GM21737 (cell line): Measurements from ENCODE around the gene RNF19B.

Source experiments
- ATAC-seq: cut with Tn5 transposase; IDR thresholded peaks from one replicate; pipeline ENCODE4 v1.9.1; 2021; ENCODE audit warnings: mild to moderate bottlenecking, moderate library complexity; ENCODE audit not compliant: unreplicated experiment

Gene RNF19B

GRCh38 chr1:32903991-32904785, 60.4 kb downstream of the RNF19B start:
- no peak for ATAC-seq

DNA sequence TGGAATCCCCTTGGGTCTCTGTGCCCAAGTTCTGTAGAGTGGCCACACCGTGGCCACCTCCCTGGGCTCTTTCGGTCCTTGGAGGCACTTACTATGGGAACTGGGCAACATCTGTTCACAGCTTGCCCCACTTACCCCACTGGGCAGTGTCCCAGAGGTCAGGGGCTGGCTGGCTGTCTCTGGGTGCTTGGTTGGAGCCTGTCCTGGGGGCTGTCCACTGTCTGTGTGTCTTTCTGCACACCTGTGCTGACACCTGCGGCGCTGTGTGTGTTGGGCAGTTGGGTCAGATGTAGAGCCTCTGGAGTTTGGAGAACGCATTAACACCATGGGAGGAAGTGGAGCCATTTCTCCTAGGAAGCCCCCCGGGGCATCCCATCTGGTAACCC, 62.1 kb downstream of the RNF19B start:
- ATAC-seq = no peak

- ATAC-seq = no peak
Measured at GRCh38 chr1:32901823-32902534, 62.6 kb downstream of the RNF19B start.

GRCh38 chr1:32900956-32901822, 63.4 kb downstream of the RNF19B start, which contains the start of gene TMEM54:
Gene TMEM54, minus strand, starts transcription at chr1:32901389. Its CDS starts 151 bp downstream, at chr1:32901238.
- ATAC-seq = no peak

DNA sequence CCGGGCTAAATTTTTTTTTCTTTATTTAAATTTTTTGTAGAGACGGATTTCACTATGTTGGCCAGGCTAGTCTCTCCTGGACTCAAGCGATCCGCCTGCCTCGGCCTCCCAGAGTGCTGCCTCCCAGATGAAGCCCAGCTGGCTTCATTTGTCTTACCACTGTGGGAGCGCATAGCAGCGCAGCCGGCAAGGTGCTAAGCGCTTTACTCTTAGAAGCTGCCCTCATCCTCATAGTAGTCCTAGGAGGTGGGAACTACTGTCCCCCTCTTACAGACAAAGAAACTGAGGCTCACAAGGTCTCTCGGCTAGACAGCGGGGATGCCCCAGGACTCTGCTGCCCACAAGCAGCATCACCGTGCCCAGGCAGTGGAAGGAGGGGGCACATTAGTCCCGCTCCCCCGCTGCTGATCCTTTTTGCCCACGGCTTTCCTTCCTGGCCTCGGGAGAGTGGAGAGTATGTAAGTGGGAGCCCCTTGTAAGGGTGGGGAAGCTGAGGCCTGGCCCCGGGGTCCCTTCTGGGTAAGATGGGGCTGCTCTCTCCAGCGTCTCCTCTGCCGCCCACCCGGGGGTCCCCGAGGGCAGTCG, 64.1 kb downstream of the RNF19B start:
- no peak for ATAC-seq

GRCh38 chr1:32899586-32900296, 64.9 kb downstream of the RNF19B start:
- ATAC-seq = no peak

DNA sequence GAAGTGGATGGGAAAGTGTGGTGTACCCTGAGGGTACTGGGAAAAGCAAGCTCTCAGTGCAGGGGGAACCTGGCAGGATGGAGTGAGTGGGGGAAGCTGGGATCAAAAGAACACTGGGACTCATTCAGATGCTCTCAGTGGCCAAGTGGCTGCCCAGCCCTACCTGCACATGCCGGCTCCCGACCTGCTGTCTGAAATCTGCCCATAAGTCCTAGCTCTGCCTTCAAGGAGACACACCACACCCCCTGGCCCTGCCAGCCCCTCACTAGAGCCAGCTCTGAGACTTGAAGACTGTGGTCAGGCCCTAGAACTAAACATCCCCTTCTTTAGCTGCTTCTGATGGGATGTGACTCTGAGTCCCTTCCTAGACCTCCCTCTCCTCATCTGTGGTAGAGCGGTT, 65.7 kb downstream of the RNF19B start:
- ATAC-seq = no peak

GRCh38 chr1:32898056-32898455, 66.6 kb downstream of the RNF19B start:
- ATAC-seq = no peak

GRCh38 chr1:32897082-32898049, 67.2 kb downstream of the RNF19B start:
- no peak for ATAC-seq

- ATAC-seq = no peak
Measured at GRCh38 chr1:32896451-32896850, 68.2 kb downstream of the RNF19B start.

- ATAC-seq = no peak
Measured at GRCh38 chr1:32895325-32896215, 69.0 kb downstream of the RNF19B start.

DNA sequence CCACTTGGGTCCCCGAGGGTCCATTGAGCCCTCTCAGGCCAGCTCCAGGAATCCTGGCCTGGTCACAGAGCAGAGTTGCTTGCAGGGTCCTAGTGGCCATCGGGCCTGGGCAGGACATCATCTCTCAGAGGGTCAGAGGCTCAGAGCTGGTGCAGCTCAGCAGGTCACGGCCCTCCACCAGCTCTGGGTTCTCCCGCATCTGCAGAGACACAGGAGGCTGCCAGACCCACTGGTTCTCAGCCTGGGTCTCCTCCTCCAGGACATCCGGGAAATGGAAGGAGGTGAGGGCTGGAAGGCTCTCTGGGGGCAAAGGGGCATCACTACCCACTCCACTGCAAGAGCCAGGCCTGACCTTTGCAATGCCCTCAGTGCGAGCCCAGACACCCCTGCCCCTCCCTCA, 69.9 kb downstream of the RNF19B start:
- no peak for ATAC-seq

DNA sequence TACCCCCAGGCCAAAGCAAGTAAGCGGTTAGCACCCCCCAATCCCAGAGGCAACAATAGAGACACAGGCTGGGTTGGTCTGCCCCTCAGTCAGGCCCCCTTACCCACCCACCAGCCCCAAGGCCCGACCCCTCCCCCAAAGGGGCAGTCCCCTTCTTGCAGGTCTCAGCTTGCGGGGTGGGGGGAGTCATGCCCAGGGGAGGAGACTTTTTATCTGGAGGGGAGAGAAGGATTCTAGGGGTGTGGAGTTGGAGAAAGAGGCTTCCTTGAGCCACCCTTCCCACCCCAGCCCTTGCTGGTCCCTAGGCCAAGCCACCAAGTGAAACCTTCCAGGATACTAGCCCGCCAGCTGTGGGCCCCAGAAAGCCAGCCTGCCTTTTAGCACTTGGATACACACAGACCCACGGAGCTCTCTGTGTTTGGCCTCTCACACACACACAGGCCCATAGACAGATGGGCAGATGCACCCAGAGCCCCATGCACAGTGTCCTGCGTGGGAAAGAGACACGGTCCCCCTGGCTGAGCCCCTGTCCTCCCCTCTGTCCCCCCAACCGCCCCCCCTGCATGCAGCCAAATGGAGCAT, 70.5 kb downstream of the RNF19B start:
- no peak for ATAC-seq

DNA sequence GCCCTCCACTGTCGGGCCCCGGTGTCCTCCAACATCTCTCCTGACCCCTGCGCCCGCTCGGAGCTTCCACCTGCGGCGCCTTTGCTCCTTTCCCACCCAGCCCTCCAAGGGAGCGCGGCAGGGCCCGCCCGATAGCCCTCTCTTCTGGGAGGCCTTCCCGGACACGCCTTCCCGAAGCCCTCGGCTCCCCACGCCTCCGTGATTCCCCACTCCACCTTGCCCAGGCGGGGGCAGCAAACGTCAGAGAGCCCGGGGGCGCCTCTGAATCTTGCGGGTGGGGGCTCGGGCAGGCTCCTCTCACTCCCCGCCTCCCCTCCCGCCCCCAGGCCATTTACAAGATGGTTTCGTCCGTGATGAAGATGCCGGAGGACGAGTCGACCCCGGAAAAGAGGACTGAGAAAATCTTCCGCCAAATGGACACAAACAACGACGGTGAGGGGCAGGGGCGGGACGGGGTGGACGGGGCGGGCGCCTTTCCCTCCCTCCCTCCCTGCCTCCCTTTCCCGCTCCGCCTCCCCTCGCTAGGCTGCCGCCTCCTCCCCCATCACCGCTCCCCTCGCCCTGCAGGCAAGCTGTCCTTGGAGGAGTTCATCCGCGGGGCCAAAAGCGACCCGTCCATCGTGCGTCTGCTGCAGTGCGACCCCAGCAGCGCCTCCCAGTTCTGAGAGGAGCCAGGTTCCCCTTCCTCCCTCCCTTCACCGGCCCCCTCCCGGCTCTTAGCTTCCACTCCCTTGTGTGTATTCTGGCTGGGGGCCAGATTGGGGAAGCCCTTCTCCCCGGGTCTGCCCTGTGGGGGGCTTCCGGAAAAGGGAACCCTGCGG, 71.2 kb downstream of the RNF19B start:
- ATAC-seq = no peak

DNA sequence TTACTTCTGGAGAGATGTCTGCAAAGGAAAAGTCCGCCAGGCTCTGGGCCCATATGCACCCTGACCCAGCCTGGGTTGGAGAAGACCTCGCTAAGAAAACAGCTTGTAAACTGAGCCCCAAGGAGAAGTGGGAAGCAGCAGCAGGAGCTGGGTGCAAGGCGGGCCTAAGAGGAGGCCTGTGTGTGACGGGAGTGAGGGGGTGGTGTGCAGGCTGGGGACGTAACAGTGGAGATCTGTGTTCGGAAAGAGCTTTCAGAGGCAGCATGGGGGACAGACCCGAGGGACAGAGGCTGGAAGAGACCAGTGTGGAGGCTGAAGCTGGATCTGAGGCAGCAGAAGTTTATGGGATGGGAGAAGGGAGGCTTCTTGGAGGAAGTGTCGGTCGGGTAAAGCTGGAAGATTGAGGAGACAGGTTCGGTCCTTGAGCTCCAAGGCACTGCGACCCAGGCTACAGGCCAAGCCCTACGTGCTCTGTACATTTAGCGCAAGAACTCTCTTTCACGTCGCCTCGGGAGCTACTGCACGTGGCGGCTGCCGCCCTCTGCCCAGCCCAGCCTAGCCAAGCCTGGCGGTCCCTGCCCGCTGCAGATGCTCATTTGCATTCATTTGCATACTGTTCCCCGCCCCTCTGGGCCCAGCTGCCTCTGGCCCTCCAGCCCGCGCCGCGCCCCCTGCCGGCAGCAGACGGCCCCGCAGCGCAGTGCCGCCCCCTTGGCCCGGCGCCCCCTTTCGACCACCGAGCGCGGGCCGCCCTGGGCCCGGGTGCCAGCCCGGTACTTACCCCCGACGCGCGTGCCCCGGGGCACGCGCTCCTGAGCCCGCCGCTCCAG, 72.0 kb downstream of the RNF19B start:
- ATAC-seq = no peak

GRCh38 chr1:32891630-32892029, 73.0 kb downstream of the RNF19B start:
- ATAC-seq = no peak
